ENCODE data around the gene SLC8A3. TPM values are rescaled to one million over a fixed set of nuclear protein-coding genes. Genes with fewer than 3 reads are reported as not detected.

Gene SLC8A3
- total RNA-seq, 6 experiments from 2014 or later: 0.05 to 0.13 (median 0.12) TPM; not detected in 3

DNA sequence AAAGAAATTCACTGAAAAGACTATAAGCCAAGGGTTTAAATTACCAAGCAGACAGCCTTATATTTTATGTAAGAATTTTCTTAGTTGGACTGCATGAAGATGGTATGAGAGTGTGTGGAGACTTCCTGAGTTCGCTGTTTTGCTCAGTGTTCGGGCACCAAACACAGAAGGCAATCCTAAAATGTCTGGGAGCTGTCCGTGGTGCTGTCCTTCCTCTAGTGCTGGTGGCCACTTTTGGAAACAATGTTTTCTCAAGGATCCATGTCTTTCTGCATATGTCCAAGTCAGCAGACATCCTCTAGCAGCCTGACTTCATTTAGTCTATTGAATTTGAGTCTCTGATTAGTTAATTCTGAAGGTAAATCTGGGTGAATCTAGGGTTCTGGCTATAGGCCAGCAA, 135.8 kb downstream of the SLC8A3 start:
- H3K27ac ChIP-seq: no peak overlapping the region
- no peaks in the 10 kb centered on the region for H3K36me3 ChIP-seq
- H3K27me3 ChIP-seq: no peaks in the 10 kb centered on the region
- H3K4me1 ChIP-seq: peaks cover 0 to 12% (median 4%) of the 10 kb centered on the region in 4 donors
- no peak for ATAC-seq
- no peak overlapping the region for H3K4me3 ChIP-seq
- no peak for DNase-seq
- intact Hi-C loops (cut with DNase I): no loop called here
- no peaks in the 10 kb centered on the region for H3K9me3 ChIP-seq
- no peak for TF ChIP-seq POLR2A (IDR thresholded peaks at IDR 0.05)
- TF ChIP-seq, protein P1, sequence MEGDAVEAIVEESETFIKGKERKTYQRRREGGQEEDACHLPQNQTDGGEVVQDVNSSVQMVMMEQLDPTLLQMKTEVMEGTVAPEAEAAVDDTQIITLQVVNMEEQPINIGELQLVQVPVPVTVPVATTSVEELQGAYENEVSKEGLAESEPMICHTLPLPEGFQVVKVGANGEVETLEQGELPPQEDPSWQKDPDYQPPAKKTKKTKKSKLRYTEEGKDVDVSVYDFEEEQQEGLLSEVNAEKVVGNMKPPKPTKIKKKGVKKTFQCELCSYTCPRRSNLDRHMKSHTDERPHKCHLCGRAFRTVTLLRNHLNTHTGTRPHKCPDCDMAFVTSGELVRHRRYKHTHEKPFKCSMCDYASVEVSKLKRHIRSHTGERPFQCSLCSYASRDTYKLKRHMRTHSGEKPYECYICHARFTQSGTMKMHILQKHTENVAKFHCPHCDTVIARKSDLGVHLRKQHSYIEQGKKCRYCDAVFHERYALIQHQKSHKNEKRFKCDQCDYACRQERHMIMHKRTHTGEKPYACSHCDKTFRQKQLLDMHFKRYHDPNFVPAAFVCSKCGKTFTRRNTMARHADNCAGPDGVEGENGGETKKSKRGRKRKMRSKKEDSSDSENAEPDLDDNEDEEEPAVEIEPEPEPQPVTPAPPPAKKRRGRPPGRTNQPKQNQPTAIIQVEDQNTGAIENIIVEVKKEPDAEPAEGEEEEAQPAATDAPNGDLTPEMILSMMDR (IDR thresholded peaks at IDR 0.05): no peak
- WGBS (ENCODE audit: insufficient coverage, low coverage, low lambda C conversion rate, missing lambda C conversion rate): 56% methylated on average over 3 of the region's 3 CpGs

DNA sequence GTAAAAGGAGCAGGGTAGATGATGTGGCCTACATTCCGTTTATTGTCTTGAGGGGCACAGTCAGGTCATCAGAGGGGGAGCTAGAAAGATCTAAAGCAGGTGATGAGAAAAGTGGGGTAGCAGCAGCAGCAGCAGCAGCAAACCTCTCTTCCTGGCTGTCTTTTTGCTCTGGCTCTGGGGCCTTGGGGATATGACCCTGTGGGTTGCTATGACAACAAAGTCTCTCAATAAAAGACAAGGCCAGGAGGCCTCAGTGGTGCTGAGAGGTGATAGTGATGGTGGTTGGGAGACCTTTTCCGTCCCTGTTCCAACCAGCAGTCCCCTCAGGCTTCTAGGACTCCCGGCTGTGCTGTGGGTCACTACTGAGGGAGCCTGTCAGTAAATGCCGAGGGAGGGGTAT, 138.6 kb downstream of the SLC8A3 start:
- ATAC-seq (no peak), DNase-seq (no peak)
- Histone ChIP-seq H3K27me3 (no peaks in the 10 kb centered on the region), H3K9me3 (no peaks in the 10 kb centered on the region), H3K4me1 (peaks cover 0 to 11% (median 0%) of the 10 kb centered on the region in 4 donors), H3K36me3 (no peaks in the 10 kb centered on the region), H3K4me3 (no peak overlapping the region), H3K27ac (no peak overlapping the region)
- WGBS (ENCODE audit: insufficient coverage, low coverage, low lambda C conversion rate, missing lambda C conversion rate): 75% methylated on average over 3 of the region's 4 CpGs
- intact Hi-C loops (cut with DNase I): no loop called here
- TF ChIP-seq, protein P1 (IDR thresholded peaks at IDR 0.05): no peak
- TF ChIP-seq POLR2A (IDR thresholded peaks at IDR 0.05): no peak

DNA sequence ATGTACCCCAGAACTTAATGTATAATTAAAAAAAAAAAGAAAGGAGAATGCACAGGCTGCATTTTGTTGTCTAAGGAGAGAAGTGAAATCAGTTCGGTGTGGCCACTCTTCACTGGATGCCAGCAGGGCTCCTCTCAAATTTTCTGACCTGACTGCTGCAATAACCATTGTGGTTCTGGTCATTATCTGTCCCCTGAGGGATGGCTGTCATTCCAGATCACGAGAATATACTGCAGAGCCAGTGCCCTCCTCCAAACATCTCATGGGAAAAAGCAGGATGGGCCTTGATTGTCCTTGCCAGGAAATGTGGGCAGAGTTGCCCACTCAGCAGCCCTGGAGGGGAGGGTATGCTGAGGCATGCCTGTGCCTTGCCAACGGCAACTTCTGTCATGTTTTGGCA, 139.1 kb downstream of the SLC8A3 start:
- 61% methylated on average over 3 of the region's 3 CpGs for WGBS (ENCODE audit: insufficient coverage, low coverage, low lambda C conversion rate, missing lambda C conversion rate)
- Histone ChIP-seq H3K36me3 (no peaks in the 10 kb centered on the region), H3K4me3 (no peak overlapping the region), H3K4me1 (peaks cover 0 to 11% (median 0%) of the 10 kb centered on the region in 4 donors), H3K9me3 (no peaks in the 10 kb centered on the region), H3K27me3 (no peaks in the 10 kb centered on the region), H3K27ac (no peak overlapping the region)
- intact Hi-C loops (cut with DNase I): loop anchor here in 1 of 2 donors (10.0 kb wide), 1 partner anchor 265 kb away; no protein-coding TSS in a partner anchor
- DNase-seq: no peak
- ATAC-seq: no peak
- no peak for TF ChIP-seq POLR2A (IDR thresholded peaks at IDR 0.05)
- TF ChIP-seq, protein P1 (IDR thresholded peaks at IDR 0.05): no peak

DNA sequence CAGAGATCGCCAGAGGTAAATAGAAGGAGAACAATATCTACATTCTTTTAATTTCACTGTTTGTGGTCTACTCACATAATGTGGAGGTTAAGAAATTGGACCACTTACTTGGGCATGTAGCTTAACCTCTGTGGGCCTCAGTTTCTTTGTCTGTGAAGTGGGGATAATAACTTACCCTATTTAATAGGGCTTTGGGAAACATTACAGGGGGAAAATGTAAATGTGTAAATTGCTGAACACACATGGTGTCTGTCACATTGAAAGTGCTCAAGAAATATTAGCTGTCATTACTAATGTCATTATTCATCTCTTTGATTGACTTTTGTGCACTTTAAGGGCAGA, 140.5 kb downstream of the SLC8A3 start:
- ATAC-seq: no peak
- intact Hi-C loops (cut with DNase I): loop anchor here in 1 of 2 donors (10.0 kb wide), 1 partner anchor 267 kb away; no protein-coding TSS in a partner anchor
- no peak for TF ChIP-seq POLR2A (IDR thresholded peaks at IDR 0.05)
- TF ChIP-seq, protein P1 (IDR thresholded peaks at IDR 0.05): no peak

More for the DNA sequence above, 140.5 kb downstream of the SLC8A3 start:
- Histone ChIP-seq H3K27me3 (no peaks in the 10 kb centered on the region), H3K36me3 (no peaks in the 10 kb centered on the region), H3K9me3 (no peaks in the 10 kb centered on the region), H3K27ac (no peak overlapping the region), H3K4me3 (no peak overlapping the region), H3K4me1 (peaks cover 0 to 11% (median 0%) of the 10 kb centered on the region in 4 donors)
- DNase-seq: no peak
- 24% methylated on average over 1 of the region's 1 CpG for WGBS (ENCODE audit: insufficient coverage, low coverage, low lambda C conversion rate, missing lambda C conversion rate)
